GM18517 (cell line): ENCODE data around the gene LSS.
A peak's percentile ranks its signal among the peaks of the same experiment; 100 is the strongest.

Experiments
- ATAC-seq: cut with Tn5 transposase; IDR thresholded peaks from one replicate; pipeline ENCODE4 v1.9.1; 2021; ENCODE audit warnings: mild to moderate bottlenecking, moderate library complexity; ENCODE audit not compliant: unreplicated experiment

LSS gene

DNA sequence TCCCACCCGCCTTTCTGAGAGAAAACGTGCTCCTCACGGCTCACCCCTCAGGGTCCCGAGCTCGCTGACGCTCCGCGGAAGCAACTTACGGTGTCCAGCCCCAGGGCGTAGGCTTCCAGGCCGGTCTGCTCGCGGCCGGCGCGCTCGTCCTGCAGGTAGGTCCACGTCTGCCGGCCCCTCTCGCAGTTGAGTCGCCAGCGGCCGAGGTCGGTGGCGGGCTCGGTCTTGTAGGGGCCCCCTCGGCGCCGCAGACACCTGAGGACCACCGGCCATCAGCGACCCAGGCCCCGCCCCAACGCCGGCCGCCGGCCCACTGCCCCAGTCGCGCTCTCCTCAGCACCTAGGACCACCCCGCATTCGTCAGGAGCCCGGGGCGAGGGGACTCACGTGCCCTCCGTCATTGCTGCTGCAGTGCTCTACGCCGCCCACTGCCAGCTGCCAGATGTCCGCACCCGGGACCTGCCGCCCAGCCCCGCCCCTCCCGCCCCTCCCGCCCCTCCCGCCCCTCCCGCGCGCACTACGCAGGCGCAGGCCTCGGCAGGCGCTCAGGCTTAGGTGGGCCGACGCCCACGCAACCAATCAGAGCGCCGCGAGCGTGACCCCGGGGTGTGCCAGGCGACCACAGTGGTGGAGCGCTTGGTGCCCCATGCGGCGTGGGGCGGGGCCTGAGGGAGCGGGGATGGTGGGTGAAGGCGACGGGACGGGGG lies at the start of gene LSS:
Gene LSS (minus strand): TSS at position 430 of the 707 bp plus-strand sequence. CDS start 29 bp downstream, at position 401.
- peak; percentile 53 for ATAC-seq

DNA sequence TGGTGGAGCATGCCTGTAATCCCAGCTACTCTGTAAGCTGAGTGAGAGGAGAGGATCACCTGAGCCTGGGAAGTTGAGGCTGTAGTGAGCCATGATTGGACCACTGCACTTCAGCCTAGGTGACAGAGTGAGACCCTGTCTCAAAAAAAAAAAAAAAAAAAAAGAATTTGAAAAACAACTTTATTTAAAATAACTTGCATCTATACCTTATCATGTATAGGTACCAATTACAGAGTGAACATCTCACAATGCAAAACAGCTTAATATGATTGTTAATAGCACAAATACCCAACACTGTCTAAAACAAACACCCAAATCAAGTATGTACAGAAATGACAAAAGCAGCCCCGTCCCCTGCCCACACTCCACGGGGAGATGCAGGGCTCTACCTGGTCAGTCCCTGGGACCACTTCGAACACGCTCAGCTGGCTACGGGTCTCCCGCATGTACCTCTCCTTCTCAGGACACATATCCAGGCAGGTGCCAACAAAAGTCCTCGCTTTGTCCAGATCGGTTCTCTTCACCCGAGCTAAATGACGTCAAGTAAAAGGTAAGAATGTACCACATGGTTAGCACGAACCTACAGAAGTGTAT lies 46.3 kb upstream of the LSS start:
- ATAC-seq, result no peak

DNA sequence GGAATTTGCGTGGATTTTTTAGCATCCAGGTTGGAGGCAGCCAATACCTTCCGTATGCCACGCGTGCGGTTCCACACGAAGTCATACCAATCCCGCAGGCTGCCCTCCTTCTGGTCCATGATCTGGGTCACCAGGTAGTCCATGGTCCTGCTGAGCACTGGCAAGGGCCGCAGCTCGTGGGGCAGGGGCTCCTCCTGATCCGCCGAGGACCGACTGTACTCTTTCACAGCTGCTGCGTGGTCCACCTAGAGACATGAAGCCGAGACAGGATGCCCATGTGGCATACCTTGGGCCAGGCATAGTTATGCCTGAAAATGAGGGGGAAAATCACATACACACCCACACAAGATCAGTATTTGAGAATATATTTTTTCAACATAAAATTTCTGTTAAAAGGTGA lies 44.8 kb upstream of the LSS start:
- ATAC-seq, result no peak

DNA sequence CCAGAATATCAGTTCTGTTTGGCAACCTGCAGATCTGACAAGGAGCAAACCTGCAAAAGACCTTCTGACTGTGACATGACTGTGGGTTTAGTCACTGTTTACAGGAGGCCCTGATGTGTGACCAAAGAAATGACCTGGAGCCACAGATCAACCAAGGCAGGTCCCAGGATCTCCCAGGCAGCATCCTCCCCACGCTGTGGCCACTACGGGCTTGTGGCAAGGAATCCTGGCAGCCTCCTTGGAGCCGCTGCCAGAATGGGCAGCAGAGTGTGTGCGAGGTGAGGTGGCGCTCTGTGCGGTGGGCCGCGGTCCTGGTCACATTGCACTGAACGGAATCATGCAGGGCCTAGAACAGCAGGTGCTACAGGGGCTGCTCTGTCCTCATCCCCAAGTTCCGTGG lies 40.9 kb upstream of the LSS start:
- no peak for ATAC-seq

DNA sequence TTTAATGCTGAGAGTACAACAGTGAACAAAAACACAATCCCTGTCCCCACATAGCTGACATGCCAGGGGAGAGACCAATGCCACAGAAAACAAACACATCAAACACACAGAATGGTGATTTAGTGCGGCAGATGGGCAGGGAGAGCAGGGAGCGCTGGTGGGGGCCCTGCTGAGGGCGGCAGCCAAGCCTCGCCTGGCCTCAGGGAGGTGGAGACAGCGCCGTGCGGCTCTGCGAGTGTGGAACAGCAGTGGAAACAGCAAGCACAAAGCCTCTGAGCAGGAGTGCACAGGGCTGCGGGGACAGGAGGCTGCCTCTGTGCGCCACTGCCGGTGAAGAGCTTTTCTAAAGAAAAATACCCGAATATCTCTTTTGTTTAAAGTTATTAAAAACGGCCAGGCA lies 39.8 kb upstream of the LSS start:
- no peak for ATAC-seq

DNA sequence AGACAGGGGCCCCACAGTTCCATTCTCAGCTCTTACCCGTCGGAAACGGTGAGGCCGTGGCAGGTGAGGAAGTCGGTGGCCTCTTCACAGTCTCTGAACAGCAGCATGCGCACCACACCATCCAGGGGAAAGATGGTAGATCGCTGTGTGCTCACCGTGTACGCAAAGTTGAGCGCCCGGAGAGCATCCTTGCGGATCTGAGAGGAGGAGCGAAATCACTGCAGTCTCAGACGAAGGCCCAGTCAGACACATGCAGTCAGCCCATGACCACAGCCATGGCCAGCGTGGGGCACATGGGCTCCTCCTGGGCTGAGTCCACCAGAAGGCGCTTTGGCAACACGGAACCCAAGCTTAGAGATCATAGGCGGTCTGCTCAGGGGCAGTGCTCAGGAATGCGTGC lies 38.4 kb upstream of the LSS start:
- no peak for ATAC-seq

DNA sequence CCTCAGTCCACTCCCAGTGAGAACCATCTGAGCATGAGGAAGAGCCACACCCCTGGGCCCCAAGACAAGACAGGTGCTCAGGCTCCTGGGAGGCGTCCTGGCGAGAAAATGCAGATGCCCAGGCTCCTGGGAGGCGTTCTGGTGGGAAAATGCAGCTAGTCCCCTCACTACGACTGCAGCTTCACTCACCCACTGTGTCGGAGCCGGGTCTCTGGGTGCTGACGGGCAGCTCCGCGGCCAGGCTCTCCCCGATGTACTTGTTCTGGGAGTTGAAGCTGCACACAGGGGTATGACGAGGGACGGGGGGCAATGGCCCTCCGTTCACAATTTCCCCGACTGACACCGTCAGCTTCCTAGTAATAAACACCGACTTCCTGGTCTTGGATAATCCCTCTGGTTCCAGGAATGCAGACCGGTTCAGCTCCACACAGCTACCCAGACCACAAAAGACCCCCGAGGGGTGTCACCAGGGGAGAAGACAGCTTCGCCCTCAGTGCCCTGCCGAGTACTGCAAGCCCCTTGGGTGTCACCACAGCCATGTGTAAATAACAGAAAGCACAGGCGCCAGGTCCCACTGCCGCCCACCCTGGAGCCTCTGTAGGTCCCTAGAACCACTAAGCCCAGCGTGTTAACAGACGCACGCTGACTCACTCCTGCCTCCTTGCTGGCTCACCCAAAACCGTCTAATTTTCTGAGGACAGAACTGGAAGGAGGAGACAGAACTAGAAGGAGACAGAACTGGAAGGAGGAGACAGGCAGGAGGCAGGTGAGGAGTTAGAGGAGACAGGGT lies 37.4 kb upstream of the LSS start:
- no peak for ATAC-seq

DNA sequence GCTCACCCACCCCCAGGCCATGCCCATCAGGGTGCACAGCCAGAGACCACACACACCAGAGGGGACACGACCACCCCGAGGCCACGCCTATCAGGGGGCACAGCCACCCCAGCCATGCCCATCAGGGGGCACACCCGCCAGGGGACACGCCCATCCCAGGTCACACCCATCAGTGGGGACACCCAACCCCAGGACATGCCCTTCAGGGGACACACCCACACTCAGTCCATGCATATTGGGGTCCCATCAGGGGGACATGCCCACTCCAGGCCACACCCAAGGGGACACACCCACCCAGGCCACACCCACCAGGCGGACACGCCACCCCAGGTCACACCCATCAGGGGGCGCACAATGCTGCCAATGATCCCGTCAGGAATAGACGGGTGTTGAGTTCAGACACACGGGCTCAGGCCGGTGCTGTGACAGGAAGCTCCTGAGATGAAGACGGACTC lies 36.1 kb upstream of the LSS start:
- ATAC-seq, result no peak

DNA sequence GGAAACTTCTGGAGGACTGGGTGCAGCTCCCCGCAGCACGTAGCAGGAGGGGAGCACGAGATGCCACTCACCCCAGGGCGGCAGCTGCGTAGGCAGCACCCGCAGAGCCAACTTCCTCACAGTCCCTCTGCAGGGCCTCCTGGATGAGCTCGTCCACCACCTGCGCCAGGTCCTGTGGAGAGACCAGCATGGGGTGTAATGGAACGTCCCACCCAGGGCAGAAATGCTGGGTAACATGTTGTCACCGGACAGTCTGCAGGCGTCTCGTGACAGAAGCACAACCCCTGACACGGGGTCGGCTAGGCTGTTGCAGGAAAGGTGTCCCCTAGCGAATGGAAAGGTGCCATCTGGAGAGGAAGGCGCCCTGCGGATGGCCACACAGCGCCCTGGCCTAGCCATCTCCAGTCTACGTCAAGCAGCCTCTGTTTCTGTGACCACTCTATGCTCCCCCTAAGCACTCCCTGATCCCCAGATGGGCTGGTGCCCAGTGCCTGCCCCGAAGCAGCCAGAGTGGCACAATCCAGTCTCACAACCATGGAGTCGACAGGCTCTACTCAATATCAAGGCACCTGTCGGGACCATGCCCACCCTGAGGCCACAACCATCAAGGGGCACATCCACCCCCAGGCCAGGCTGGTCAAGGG lies 35.6 kb upstream of the LSS start:
- ATAC-seq, result no peak

DNA sequence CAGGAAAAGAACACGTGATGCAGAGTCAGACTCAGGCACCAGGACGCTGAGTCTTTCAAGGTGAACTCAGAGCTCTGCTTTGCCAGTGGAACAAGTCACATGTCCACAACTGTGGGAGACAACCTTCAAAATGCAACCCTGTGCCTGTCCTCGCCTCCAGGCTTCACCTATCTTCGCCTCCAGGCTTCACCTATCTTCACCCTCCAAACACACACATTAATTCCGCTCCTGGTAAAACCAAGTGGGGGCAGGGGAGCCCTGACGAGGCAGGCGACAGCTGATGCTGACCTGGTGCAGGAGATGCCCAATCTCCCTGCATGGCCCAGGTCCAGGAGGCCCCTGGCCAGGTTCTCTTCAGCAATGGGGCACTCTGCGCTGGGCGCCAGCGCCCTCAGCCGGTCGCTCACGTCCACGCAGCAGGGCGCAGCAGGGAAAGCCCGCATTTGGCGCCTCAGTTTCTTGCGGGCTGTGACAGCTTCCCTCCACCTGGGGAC lies 28.0 kb upstream of the LSS start:
- no peak for ATAC-seq

DNA sequence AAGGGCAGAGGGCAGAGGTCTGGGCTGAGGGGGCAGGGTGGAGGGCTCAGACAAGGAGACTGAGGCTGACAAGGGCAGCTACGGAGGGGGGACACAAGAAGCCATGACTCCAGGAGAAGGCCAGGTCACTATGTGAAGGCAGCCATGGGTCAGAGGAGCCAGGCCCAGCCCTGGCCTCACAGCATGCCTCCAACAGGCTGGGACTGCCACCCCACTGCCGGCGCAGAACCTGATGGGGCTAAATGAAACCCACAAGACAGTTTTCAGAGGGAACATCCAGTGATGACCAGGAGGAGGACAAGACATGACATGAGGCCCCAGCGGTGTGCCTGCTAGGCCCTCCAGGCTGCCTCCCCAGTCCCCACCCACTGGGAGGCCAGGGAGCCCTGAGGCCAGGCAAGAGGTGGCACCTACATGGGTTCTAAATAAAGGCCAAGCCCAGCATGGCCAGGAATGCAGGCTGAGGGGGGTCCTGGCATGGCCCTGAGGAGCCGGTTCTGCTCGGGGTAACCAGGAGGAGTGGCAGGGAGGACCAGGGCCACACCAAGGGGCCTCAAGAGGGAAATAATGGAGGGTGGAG lies 27.3 kb upstream of the LSS start:
- ATAC-seq, result no peak

DNA sequence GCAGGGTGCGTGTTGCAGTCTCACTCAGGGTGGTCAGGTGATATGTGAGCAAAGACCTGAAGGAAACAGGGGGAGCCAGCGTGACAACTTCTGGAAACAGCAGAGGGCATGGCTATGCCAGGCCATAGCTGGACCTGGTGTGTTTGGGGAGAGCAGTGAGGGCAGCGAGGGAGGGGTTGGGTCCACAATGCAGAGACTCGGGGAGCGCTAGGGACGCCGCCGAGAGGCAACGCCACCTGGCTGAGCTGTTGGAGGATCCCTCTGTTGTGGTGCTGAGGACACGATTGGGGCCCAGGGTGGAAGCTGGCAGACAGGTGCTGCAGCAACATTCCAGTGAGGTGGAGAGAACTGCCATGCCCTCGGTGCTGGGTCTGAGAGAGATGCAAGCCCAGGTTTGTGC lies 26.6 kb upstream of the LSS start:
- no peak for ATAC-seq

DNA sequence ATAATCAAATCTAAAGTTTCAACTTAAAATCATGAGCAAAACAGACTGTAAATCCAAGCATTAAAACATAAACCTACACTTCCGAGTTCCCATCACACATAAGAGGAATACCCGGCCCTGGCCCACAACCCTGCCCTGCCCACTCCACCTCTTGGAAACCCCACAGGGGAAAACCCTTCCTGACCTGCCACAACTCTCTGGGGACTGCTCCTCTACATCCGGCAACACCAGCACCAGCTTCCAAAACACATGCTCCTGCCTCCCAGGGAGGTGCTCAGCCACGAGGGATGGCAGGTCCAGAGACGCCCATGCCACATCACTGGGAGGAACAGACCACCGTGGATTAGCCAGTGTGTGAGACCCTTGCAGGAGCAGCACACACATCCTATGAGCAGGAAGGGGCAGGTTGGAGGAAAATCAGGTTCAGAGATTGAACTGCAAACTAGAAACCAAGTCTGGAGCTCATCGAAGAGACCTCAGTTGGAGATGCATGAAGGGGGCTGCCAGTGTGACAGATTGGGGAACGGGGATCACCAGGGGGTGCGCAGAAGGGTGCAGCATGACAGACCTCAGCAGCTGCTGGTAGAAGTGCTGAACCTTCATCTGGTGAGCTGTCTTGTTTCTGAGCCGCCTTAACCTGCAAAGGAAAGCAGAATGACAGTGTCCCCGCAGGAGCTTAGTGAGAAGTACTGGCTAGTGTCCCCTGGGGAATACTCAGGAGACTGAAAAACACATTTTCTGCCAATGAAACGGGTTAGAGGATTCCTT lies 25.8 kb upstream of the LSS start:
- ATAC-seq, result no peak

DNA sequence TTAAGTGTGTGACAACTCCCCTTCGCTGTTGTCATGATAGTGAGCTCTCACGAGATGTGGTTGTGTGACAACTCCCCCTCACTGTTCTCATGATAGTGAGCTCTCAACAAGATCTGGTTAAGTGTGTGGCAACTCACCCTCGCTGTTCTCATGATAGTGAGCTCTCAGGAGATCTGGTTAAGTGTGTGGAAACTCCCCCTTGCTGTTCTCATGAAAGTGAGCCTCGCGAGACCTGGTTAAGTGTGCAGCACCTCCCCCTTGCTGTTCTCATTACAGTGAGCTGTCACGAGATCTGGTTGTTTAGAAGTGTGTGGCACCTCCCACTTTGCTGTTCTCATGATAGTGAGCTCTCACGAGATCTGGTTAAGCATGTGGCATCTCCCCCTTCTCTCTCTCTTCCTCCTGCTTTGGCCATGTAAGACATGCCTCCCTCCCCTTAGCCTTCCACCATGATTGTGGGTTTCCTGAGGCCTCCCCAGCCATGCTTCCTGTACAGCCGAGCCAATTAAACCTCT lies 25.1 kb upstream of the LSS start:
- ATAC-seq, result peak; percentile 64

DNA sequence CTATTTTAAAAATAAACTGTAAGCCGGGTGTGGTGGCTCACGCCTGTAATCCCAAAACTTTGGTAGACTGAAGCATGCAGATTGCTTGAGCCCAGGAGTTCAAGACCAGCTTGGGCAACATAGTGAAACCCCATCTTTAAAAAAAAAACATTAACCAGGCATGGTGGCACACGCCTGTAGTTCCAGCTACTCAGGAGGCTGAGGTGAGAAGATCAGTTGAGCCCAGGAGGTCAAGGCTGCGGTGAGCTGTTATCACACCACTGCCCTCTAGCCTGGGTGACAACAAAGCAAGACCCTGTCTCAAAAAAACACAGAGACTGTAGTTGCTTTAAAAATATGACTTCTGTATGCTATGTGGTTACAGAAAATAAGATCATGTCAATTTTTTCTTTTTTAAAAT lies 24.3 kb upstream of the LSS start:
- ATAC-seq, result no peak

DNA sequence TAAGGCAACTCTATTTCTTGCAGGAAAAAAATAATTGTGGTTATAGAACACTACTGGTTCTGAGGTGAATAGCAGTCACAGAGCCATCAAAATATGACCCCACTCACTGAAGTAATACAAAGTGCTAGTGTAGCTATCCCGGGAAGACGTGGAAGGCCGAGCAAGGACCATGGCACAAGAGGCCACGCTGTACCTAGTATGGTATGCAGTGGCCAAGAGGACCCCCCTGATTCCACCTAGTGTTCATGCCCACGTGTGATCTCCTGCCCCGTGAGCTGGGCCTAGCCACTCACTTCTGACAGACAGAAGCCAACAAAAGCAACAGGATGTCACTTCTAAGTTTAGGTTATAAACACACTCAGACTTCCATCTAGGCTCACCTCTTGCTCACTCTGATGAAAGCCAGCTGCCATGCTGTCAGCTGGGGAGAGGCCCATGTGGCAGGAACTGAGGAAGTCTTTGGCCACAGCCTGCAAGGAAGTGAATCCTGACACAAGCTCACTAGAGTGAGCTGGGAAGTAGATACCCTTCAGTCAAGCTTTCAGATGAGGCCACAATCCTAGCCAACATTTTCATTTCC lies 21.7 kb upstream of the LSS start:
- no peak for ATAC-seq

DNA sequence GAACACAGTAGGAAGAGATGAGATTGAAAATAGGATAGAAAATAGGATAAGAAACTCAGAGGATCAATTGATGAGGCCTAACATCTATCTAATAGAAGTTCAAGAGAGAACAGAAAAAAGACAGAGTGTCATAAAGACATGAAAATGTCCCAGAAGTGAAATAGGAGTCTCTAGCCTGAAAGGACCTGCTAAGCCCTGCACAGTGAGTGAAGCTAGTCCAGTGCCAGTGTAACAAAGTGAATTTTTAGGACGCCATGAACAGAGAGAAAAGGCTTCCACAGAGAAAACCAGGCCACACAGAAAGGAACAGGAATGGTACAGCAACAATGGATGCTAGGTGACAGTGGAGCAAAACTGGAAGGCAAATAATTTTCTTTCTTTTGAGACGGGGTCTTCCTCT lies 20.3 kb upstream of the LSS start:
- ATAC-seq, result no peak

DNA sequence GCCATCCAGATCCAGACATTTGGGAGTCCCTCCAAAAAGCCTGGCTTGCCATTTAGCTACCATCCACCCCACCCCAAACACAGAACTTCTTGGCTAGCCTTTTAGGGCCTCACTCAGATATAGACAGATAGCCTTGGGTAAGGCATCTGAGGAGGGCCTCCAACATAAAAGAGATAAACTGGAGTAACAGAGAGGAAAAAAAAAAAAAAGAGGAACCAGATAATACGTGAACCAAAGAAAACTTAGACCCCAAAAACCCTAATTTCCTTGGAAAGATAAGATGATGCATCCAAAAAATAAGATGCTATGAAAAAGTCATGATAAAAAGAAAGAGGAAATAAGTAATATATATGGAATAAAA lies 19.8 kb upstream of the LSS start:
- ATAC-seq, result no peak

DNA sequence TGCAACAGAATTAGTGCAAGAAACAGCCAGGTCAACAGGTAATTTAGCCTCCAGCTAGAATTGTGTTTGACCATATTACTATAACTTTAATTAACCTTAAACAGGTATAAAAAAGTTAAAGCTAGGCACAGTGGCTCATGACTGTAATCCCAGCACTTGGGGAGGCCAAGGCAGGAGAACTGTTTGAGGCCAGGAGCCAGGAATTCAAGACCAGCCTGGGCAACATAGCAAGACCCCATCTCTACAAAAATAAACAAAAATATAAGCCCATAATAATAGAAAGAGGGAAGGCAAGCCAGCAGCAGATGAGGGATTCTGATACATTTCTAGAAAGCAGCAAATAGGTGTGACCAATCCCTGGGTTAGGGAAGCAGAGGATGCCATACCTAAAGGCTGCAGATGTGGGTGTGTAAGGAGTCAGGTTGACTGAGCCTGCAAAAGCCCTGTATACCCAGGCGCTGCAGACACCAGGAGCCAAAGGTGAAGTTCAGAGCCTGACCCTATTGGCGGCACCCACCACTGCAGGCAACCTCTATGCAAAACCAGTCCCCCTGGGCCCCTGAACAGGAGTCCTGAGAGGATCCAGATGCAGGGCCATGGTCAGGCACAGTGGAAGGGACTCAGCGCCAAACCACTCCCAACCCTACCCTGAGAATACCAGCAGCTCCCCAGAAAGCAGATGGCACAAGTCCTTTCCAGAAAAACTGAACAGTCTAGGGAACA lies 19.3 kb upstream of the LSS start:
- ATAC-seq, result no peak
